Natural killer cell (primary cell): ENCODE measurements around the gene PAQR3. TPM values are rescaled to one million over a fixed set of nuclear protein-coding genes. Genes with fewer than 3 reads are reported as not detected.

Experiments used
- ATAC-seq, 3 donors: fragments of 150-1000 bp in 2 of 3; fragments of 200-7000 bp in 1 of 3; cut with Tn5 transposase; 1 replicate in 1 of 3; 2 replicates in 2 of 3; pipeline ENCODE4 v1.10.0; 2021; ENCODE audit warnings: mild to moderate bottlenecking in 2 of 3, moderate library complexity in 2 of 3
- DNase-seq, 2 donors: peaks; one replicate each; pipeline versions ENCODE4 v3.0.0 to v3.0.0-alpha.2; 2013 to 2021; ENCODE audit warnings: mixed read lengths in 1 of 2
- H3K27ac ChIP-seq: one replicate; pipeline ENCODE4 v1.5.1; 2013; ENCODE audit warnings: mild to moderate bottlenecking, low read length
- H3K27me3 ChIP-seq: one replicate; pipeline ENCODE4 v1.6.1; 2013; ENCODE audit warnings: low read length; ENCODE audit not compliant: control insufficient read depth, insufficient read depth
- H3K36me3 ChIP-seq: one replicate; pipeline ENCODE4 v1.6.1; 2013; ENCODE audit warnings: low read length; ENCODE audit not compliant: control insufficient read depth, insufficient read depth
- H3K4me1 ChIP-seq: one replicate; pipeline ENCODE4 v1.6.1; 2013; ENCODE audit warnings: low read length; ENCODE audit not compliant: control insufficient read depth, insufficient read depth
- H3K4me3 ChIP-seq: one replicate; pipeline ENCODE4 v1.5.1; 2013; ENCODE audit warnings: low read length
- H3K9me3 ChIP-seq: one replicate; pipeline ENCODE4 v1.6.1; 2013; ENCODE audit warnings: low read length; ENCODE audit not compliant: control insufficient read depth, insufficient read depth
- H3K27ac Mint-ChIP-seq, 2 donors: one replicate each; pipeline ENCODE4 v1.8.0; 2022; ENCODE audit warnings: mild to moderate bottlenecking in 2 of 2, mixed read lengths in 2 of 2, moderate library complexity in 1 of 2
- H3K27me3 Mint-ChIP-seq, 2 donors: one replicate each; pipeline ENCODE4 v1.8.0; 2022; ENCODE audit warnings: low read depth in 2 of 2, mixed read lengths in 2 of 2
- H3K36me3 Mint-ChIP-seq: one replicate; pipeline ENCODE4 v1.8.0; 2022; ENCODE audit warnings: mixed read lengths
- H3K4me1 Mint-ChIP-seq, 2 donors: one replicate each; pipeline ENCODE4 v1.8.0; 2022; ENCODE audit warnings: mixed read lengths in 2 of 2
- H3K4me3 Mint-ChIP-seq: one replicate; pipeline ENCODE4 v1.8.0; 2022; ENCODE audit warnings: mild to moderate bottlenecking, moderate library complexity, mixed read lengths
- H3K9me3 Mint-ChIP-seq, 2 donors: one replicate each; pipeline ENCODE4 v1.8.0; 2022; ENCODE audit warnings: mixed read lengths in 2 of 2
- CTCF ChIP-seq: fragments of 200-600 bp; IDR thresholded peaks from one replicate; pipeline ENCODE4 v1.8.0; 2022; ENCODE audit warnings: antibody characterized with exemption
- WGBS: methylation state at CpG from one replicate; pipeline ENCODE4 v1.1.7; 2013; ENCODE audit warnings: missing lambda C conversion rate; ENCODE audit not compliant: insufficient coverage; 5-methylcytosine and 5-hydroxymethylcytosine counted together
- intact Hi-C: fragments of 100-400 bp; cut with micrococcal nuclease; formaldehyde crosslinking; loops from one replicate; pipeline ENCODE4 v1.14.2; 2022
- total RNA-seq, 4 donors: library from RNA; stranded (reverse); fragments of 120-200 nt in 1 of 4; gene quantifications; one replicate each; pipeline versions ENCODE4 v1.2.3 to v1.2.4, GENCODE V29; 2013 to 2022

The PAQR3 gene
- total RNA-seq, 3 donors from 2014 or later (not counting 1 experiment from before 2014, with no cell fraction given), result 23.7 to 31.7 (median 24.2) TPM

- Histone ChIP-seq H3K4me3 (no peak overlapping the region), H3K9me3 (no peaks in the 10 kb centered on the region), H3K27ac (no peak overlapping the region), H3K4me1 (no peaks in the 10 kb centered on the region), H3K36me3 (peaks cover 5% of the 10 kb centered on the region), H3K27me3 (no peaks in the 10 kb centered on the region)
- 87% methylated on average over 3 of the region's 6 CpGs for WGBS
- no peaks in the 10 kb centered on the region for H3K9me3 Mint-ChIP-seq
- no peaks in the 10 kb centered on the region for H3K4me1 Mint-ChIP-seq
- no peak overlapping the region for H3K4me3 Mint-ChIP-seq
- TF ChIP-seq CTCF, result no peak
- H3K27me3 Mint-ChIP-seq, result no peaks in the 10 kb centered on the region
- ATAC-seq (no peak), DNase-seq (no peak)
- H3K36me3 Mint-ChIP-seq, result peaks cover 5% of the 10 kb centered on the region
- no peak overlapping the region for H3K27ac Mint-ChIP-seq
- intact Hi-C loops, result no loop called here
Measured at GRCh38 chr4:78907638-78908037, 31.6 kb downstream of the PAQR3 start.

DNA sequence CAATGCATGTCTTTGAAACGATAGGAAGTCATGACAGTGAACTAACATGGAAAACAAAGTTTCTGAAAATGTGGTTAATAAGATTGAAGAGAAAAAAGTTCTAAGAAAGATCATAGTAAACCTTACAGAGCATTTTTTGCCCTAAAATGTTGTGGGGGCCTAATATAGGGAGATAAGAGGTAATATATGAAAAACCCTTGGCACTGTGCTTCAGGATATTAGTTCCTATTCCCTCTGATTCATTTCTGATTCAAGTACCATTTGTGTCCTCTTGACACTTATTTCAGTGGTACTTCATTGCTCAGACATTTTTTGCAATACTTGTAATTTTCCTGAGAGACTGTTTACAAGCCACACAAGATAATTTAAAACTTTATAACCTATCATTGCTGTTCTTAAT lies 35.1 kb downstream of the PAQR3 start:
- Histone ChIP-seq H3K27ac (no peak overlapping the region), H3K36me3 (no peaks in the 10 kb centered on the region), H3K27me3 (no peaks in the 10 kb centered on the region), H3K4me1 (no peaks in the 10 kb centered on the region), H3K4me3 (no peak overlapping the region), H3K9me3 (no peaks in the 10 kb centered on the region)
- DNase-seq (no peak), ATAC-seq (no peak)
- no peak for TF ChIP-seq CTCF
- Mint-ChIP-seq H3K9me3 (no peaks in the 10 kb centered on the region), H3K27me3 (no peaks in the 10 kb centered on the region), H3K4me3 (no peak overlapping the region), H3K27ac (no peak overlapping the region), H3K36me3 (no peaks in the 10 kb centered on the region), H3K4me1 (no peaks in the 10 kb centered on the region)
- WGBS, result 93% methylated on average over 1 of the region's 1 CpG
- intact Hi-C loops, result no loop called here

GRCh38 chr4:78902298-78902697 lies 36.9 kb downstream of the PAQR3 start:
- intact Hi-C loops, result no loop called here
- H3K27me3 ChIP-seq, result no peaks in the 10 kb centered on the region
- no peaks in the 10 kb centered on the region for H3K9me3 ChIP-seq
- no peak overlapping the region for H3K27ac Mint-ChIP-seq
- ATAC-seq (no peak), DNase-seq (no peak)
- H3K4me1 Mint-ChIP-seq, result no peaks in the 10 kb centered on the region
- no peaks in the 10 kb centered on the region for H3K36me3 Mint-ChIP-seq
- no peaks in the 10 kb centered on the region for H3K4me1 ChIP-seq
- H3K27me3 Mint-ChIP-seq, result no peaks in the 10 kb centered on the region
- no peak for TF ChIP-seq CTCF
- H3K9me3 Mint-ChIP-seq, result no peaks in the 10 kb centered on the region
- no peak overlapping the region for H3K27ac ChIP-seq
- no peak overlapping the region for H3K4me3 ChIP-seq
- H3K4me3 Mint-ChIP-seq, result no peak overlapping the region
- H3K36me3 ChIP-seq, result no peaks in the 10 kb centered on the region
- no CpG with 5 or more reads among the region's 1 CpG for WGBS

DNA sequence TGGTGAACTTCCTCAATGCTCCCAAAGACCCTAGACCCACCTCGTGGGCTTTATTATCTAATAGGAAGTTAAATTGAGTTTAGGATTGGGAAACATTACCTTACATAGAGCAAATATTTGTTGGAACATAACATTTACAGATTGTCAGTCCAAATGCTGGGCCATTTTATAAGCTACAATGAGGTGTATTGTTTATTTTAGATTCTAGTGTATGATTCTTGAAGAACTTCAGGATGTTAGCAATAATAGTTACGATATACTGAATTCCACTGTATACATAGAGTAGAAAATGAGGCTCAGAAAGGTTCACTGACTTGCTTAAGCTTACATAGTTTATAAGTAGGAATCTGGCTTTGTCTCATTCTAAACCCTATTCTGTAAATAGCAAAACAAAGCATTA lies 37.4 kb downstream of the PAQR3 start:
- DNase-seq (no peak), ATAC-seq (no peak)
- H3K9me3 Mint-ChIP-seq, result no peaks in the 10 kb centered on the region
- H3K27ac ChIP-seq, result no peak overlapping the region
- no peaks in the 10 kb centered on the region for H3K27me3 Mint-ChIP-seq
- no peaks in the 10 kb centered on the region for H3K36me3 Mint-ChIP-seq
- no CpG with 5 or more reads among the region's 2 CpGs for WGBS
- no peaks in the 10 kb centered on the region for H3K4me1 Mint-ChIP-seq
- H3K9me3 ChIP-seq, result no peaks in the 10 kb centered on the region
- intact Hi-C loops, result no loop called here
- H3K4me3 ChIP-seq, result no peak overlapping the region
- H3K27me3 ChIP-seq, result no peaks in the 10 kb centered on the region
- no peak overlapping the region for H3K27ac Mint-ChIP-seq
- H3K36me3 ChIP-seq, result no peaks in the 10 kb centered on the region
- H3K4me1 ChIP-seq, result no peaks in the 10 kb centered on the region
- H3K4me3 Mint-ChIP-seq, result no peak overlapping the region
- TF ChIP-seq CTCF, result no peak
